ENCODE results near the gene NID2.

The NID2 gene

DNA sequence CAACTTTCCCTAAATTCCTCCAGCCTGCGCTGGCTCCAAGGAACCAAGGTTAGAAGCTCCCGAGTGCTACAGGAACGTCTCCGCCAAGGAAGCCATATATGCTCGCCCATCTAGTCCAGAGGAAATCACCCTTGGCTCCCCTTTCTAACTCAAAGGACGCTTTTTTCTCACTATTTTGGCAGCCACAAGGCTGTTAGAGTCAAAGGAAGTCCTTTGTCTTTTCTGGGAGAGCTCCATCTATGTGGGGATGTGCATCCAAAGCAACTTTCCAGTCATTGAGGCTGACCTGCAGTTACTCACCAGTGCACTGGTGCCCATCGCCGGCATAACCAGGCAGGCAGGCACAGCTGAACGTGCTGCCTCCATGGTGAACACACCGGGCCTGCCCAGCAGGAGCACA lies 42.0 kb downstream of the NID2 start:
- no peak for DNase-seq (ENCODE audit: low read depth)

DNA sequence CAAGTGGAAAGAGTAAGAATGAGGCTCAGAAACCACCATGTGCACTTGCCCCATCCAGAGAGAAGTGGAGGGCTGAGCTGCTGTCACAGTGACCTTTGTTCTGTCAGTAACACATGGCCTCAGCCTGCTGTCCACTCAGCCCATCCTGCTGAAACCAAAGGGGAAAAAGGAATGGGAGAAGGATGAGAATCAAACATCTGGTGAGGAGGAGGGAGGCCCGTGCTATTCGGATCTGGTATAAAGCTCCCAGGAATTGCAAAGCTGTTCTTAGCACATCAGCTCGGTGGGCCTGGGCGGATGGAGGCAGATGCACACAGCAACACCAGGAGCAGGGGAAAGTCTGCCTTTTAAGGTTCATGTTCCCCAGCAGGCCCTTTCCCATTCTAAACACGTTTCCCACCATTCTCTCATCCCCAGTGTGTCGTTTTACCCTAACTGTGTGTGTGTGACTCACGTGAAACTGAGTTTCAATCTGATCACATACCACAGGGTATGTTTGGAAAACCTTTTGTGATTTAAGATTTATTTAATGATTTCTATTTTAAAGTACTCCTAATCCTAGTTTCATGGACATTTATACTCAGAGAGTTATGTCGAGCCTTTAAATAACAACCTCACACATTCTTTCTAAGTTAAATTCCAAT lies 42.7 kb downstream of the NID2 start:
- no peak for DNase-seq (ENCODE audit: low read depth)

DNA sequence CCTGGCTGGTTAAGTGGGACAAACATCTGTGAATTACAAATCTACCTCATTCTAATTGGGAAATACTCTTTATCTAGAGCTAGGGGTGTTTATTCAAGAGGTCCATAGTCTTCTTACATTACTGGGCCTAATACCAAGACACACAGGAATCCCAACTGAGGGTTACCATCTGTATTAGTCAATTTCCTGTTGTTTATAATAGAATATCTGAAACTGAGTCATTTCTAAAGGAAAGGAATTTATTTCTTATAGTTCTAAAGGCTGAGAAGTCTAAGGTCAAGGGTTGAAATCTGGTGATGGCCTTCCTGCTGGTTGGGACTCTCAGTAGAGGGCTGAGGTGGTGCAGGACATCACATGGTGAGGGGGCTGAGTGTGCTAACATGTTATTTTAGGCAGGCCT lies 43.5 kb downstream of the NID2 start:
- no peak for DNase-seq (ENCODE audit: low read depth)

DNA sequence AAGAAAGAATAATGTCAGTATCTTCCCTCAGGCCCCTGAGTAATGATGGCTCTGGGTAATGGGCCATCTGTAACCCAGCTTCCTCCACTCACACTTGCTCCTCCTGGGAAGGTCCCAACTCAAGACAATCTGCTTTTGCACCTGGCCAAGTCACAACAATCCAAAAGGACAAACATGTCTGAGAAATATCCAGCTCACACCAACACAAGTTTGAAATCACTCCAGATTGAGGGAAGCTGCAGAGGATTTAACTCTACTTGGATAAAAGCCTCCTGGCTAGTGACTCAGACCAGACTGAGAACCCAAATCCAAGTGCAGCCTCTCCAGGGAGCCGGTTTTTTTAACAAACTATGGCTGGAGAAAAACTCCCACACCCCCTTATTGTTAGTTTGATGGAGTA lies 45.3 kb downstream of the NID2 start:
- DNase-seq (ENCODE audit: low read depth) = no peak

DNA sequence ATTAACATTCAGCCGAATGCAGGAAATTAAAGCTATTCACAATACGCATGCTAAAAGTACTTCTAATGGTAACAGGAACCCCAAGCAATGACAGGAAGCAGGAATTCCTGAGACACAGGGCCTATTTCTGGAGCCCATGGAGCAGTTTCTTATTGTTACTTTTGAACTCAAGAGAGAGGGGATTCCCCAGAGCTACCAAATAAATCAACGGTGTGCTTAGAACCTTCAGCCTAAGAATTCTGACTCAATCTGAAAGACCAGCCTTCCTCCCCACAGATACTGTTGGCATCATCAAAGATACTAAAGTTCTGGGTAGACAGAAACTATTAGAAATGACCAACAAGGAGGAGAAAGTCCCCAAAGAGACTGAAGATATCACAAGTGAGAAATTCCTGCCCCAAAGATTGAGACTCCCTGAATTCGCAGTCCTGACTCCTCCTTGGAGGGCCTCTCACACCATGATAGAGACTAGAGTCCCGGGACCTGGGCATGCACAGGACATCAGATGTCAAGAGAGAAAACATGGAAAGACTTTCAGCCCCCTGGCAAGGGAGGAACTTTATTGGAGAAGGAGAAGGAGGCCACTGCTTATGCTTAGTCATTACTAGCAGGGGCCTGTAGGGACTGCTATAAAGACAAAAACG lies 46.8 kb downstream of the NID2 start:
- no peak for DNase-seq (ENCODE audit: low read depth)

DNA sequence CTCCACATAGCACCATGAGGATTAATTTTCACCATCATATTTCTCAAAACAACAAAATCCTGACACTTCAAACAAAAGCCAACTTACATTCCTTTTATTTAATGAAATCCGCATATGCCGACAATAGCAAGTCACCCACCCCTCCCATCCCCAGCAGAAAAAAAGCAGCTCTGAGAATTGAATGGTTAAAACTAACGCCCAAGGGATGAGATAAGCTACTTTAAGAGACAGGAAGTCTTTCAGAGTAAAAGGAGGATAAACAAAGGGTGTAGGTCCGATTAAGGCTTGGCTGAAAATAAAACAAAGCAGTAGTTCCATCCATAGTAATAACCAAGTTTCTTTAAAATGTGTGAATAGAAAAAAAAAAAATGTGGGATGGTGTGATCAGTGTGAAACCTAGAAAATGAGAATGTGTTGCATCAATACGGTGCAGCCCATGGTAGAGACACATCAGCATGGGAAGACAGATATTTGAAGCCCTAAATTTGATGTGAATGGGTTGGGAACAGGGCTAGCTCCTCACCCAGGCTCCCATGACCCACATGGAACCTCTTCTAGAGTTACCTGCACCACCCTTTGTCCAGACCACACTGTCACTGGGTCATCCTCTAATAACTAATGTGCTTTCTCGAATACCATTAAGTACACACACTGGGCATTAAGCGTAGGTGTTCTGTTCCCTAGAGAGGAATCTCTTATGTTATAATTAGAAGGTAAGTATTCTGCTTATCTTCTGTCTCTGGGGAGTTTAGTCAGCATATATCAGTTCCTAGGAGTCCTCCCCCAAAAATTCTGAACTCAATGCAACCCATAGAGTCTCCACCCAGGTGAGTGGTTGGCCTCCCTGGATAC lies 47.8 kb downstream of the NID2 start:
- no peak for DNase-seq (ENCODE audit: low read depth)

DNA sequence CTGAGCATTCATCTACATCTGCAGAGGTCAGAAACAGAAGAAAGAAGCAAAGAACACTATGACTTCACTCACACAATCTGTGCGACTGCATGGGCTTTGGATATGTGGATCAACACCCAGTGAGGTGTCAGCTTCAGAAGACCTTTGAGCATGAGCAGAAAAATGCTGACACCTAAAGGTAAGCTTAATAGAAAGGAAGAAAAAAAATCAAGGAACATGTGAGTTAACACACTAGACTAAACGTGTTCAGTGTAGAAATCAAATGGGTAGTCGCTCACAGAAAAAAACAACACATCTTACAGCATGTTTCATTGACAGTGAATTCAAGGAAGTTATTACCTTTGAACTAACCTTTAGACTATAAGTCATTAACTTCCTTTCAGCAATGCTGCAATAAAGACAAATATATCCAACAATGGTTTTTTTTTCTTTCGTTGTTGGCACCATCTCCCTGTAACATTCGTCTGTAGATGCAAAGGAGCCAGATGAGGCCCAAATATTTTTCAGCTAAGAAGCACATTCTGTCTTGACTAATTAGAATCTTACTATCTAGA lies 48.6 kb downstream of the NID2 start:
- no peak for DNase-seq (ENCODE audit: low read depth)

DNA sequence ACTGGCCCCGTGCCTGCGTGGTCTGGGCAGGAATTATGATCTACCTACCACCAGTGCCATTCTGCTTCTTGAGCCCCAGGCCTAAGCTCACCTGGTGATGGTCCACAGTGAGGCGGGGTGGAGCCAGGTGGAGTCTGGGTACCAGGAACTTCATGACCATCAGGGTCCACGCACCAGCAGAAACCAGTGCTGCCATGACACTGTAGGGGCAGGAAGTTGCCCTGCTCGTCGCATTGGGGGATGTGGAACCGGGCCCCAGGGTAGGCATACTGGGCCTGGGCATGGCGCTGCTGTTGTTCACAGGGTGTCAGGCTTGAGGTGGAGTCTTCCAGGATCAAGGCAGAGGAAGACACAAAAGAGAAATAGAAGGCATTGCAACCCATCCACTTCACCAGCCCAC lies 49.9 kb downstream of the NID2 start:
- DNase-seq (ENCODE audit: low read depth) = no peak

DNA sequence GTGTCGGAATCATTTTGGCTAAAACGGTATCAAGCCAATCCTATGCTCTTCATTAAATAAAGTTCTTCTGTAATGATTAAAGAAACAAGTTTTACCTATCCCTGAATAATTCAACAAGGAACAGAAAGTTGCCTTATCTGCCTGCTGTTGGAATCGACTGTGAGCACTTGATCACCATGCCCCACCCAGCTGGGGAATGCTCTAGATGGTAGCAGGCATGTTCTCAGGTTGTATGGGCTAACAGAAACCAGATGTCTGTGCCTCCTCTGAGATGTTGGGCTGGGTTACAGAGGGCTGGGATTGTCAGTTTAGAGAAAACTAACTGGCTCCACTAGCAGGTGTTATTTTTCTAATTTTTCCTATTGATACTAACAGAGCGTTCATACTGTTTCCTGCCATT lies 50.6 kb downstream of the NID2 start:
- no peak for DNase-seq (ENCODE audit: low read depth)

DNA sequence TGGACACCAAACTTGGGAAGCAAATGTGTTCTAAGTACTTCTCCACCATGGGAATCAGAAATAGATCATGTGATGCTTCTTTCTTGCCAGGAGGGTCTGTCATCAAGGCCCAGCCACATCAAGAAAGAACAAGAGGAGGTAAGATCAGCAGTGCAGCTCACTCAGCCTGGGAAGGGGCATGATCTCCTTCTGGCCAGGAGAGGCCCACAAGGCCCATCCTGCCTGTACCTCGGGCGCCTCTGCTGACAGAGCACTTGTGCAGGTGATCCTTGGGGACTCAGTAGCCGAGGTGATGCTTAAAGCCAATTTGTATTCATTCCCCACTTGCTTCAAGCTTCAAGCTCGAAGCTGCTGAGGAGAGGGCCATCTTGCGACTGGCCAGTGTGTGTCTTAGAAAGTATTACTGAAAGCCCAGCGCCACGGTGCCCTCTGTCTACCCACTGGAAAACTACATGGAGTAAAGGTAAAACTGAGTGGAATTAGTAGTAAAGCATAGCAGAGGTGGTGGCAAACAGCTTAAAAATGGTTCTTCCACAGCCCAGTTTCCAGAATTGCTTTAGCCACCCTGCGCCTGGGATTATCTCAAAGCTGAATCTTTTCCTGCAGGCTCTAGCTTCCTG lies 53.3 kb downstream of the NID2 start:
- DNase-seq (ENCODE audit: low read depth) = no peak

DNA sequence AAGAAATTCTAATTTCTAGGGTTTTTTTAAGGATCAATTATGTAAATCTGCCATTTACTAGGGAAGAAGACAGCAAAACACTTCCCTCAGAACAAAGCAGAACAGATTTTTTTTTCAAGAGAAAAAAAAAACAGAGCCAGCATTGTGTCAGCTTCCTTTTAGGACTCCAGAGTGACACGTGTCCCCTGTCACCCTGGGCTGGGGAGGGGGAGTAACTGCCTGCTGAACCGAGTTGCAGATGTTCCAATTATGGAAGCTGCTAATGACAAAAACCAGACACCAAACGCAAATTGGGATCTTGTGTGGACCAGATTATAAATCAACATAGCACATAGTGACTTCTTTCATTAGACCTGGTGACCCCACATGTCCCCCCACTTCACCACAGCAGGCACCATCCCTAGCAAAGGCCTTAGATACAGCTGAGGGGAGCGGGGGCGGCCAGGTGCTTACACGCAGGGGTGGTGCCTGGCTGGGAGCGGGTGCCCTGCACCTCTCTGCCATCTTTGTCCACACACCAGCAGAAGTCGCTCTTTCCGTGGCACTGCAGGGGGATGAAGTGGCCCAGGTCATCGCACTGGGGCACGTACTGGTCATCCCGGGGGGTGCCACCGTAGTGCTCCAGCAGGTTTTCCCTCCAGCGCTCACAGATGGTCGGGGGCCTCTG lies 54.1 kb downstream of the NID2 start:
- DNase-seq (ENCODE audit: low read depth) = no peak

DNA sequence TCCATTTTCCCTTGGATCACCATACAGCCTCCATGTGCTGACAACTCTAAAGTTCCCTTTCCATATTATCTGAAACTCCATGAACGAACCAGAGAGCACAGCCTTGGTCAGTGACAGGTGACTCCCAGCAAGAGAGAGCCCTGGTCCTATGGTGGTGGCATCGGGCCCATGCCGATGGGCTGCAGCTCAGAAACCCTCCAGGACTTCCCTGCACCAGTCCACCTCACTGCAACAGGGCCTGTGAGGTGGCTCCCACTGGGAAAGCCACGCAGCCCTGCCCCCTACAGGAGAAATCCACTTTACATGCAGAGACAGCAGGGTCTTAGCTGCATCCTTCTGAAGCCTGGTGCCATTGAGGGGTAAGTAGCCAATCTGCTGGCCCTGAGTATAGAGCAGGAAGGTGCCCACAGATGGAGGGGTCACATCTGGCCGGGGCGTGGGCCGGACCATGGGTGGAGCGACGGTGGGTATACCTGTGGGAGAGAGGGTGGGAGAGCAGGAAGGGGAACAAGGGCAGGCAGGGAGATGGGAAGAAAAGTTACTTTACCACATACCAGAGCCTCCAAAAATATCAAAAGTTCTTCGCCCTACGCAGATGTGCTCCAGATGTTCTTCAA lies 54.8 kb downstream of the NID2 start:
- no peak for DNase-seq (ENCODE audit: low read depth)

DNA sequence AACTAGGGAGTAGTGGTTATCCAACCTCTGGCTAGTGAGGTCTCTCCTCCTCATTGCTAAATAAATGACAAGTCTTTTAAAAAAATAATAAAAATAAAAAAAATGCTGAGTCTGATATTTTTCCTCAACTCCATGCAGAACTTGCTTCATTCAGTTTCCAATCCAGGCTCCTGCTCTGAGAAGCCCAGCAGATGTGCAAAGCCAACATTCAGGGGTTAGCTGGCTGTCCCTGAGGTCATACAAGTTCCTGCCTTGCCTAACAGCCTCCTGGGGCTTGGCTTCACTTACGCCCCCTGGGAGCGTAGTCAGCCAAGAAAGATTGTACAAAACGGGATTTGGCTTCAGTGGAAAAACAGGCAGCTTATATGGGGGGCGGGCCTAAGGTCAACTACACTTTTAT lies 56.2 kb downstream of the NID2 start:
- no peak for DNase-seq (ENCODE audit: low read depth)

DNA sequence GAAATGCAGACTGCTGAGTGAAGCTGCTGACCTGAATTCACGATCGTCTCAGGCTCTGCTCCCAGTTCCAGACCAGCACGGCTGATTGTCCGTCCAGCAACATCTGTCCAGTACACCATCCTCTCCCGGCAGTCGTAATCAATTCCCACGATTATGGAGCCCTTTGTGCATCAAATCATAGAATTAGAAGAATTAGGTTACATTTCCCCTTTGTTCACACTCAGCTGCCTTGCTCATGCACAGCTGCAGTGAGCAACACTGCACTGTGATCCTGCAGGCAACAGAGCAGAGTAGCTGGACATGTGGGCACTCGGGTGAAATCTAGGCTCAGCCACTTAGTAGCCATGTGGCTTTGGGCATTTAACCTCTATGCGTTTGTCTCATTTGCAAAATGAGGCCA lies 57.3 kb downstream of the NID2 start:
- DNase-seq (ENCODE audit: low read depth) = no peak

DNA sequence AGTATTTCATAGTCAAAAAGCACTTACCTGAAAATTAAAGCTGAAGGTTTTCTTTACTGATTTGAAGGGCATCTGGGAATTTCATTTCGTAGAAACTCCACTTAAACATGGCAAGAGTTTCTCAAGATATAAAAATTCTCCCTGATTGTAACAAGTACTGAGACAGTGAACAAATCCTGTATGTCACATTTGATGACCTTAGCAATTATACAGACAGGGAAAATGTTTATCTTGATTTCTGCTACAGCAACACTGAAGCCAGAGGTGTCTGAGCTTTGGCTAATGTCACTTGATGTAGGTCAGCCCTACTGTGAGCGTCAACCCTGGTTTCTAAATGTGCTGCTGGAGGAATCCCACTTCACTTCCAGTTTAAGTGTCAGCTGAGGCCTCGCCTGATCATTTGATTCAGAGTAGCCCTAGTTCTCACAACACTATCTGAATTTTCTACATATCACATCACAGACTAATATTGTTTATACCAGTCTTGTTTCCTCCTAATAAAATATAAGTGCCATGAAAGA lies 58.6 kb downstream of the NID2 start:
- no peak for DNase-seq (ENCODE audit: low read depth)

DNA sequence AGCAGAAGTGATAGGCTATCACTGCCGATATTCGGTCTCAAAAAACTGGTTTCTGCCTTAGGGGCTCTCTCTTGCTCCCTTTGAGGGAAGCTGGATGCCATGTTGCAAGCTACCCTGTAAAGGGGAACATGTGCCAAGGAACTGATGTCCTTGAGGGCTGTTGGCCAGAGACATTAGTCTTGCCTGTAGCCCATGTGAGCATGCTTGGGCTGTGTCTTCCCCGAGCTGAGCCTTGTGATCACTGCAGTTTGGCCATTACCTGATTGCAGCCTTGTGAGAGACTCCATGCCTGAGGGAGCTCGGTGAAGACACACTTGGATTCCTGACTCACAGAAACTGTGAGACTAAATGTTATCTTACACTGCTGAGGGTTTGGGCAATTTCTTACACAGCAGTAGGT lies 60.7 kb downstream of the NID2 start:
- no peak for DNase-seq (ENCODE audit: low read depth)

DNA sequence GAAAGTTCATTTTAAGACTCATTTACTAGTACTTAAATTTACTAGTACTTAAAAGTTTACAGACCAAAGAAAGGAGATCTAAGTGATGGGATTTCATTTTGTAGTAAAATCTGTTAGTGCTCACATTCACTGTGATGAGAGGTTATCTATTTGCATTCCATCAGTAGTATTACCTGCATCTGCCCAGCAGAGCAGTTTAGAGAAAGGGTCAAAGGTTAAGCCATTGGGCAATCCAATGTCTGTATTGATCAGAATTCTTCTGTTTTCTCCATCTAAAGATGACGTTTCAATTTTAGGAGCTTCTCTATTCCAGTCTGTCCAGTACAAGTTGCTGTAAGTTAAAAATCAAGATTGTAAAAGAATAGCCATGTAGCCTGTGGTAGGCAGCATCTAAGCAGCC lies 61.2 kb downstream of the NID2 start:
- no peak for DNase-seq (ENCODE audit: low read depth)

DNA sequence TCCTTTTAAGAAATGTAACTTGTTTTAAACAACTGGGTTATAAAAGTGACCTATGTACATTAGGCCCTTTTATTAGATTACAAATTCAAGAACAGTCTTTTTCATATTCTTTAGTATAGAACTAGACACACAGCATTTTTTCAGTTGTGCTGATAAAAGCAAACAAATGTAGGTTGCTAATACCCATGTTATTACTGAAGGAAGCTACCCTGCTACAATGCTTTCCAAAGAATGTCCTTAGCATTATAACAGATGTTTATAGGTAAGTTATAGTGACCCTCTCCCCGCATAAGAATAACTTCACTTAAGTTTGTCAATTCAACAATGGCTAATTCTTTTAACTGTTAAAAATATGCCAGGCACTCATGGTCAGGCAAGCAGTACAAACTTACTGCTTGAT lies 61.6 kb downstream of the NID2 start:
- no peak for DNase-seq (ENCODE audit: low read depth)

DNA sequence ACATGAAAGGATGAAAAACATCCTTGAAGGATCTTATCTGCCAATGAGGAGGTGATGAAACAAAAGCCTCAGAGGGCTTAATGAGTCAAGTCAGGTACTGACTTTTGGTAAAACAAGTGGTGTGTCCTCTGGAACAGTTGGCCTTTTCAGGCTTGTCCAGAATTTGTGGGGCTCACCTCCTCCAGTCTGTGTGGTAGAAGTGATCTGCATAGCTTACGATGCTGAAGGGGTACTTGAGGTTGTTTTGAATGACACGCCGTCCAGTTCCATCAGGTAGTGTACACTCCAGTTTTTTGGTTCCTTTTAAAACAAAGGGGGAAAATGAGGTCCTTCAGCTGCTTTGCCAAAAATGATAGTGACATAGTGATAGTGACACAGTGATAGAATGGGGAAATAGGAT lies 62.5 kb downstream of the NID2 start:
- DNase-seq (ENCODE audit: low read depth) = no peak

DNA sequence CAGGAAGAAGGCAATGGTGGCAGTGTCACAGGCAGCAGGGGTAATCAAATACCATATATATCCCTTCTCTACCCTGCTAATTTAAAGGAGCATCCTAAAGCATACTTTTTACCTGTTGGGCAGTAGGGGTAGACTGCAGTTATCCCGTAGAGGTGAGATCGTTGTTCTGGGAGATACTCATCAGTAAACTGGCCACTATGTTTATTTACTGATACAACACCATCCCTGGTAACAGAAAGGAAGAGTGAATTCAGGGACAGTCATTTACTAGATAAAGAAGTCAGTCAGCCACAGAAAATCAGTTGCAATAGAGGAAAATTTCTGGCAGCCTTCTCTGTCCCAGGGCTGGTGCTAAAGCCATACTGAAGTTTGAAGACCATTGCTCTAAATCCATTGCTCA lies 63.2 kb downstream of the NID2 start:
- DNase-seq (ENCODE audit: low read depth) = no peak

DNA sequence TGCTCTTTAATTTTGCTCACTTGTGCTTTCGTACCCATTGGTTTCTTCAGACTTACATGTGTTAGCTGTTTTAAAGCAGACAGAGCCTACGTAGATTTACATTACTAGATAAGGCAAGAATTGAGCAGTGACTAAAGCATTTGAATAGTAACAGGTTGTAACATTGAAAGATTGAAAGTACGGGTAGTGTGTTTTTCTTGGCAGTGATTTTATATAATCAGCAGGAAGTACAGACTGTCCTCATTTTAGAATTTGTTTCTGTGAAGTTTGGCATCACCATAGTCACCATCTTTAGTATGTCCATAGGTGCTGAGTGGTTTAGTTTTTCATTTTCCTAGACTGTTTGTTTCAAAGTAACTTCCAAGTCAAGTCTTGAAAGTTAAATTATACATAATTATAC lies 65.5 kb downstream of the NID2 start:
- DNase-seq (ENCODE audit: low read depth) = no peak

All from stimulated activated CD4-positive, alpha-beta T cell treated with anti-CD3 and anti-CD28 coated beads, Interleukin-2, amount 100 ng/mL, for 4 hours (primary cell).